IPS DF 4.7 (cell line): ENCODE measurements around the gene THSD4.
"Not testable (repeated sequence)": the region's sequence is repeated elsewhere in the genome, so short reads cannot be mapped to it uniquely, and the experiment has no call there.

Experiments used
- DNase-seq: peaks from one replicate; pipeline ENCODE4 v3.0.0-alpha.2; 2013; ENCODE audit warnings: low spot score; ENCODE audit errors: extremely low read depth

The THSD4 gene

DNA sequence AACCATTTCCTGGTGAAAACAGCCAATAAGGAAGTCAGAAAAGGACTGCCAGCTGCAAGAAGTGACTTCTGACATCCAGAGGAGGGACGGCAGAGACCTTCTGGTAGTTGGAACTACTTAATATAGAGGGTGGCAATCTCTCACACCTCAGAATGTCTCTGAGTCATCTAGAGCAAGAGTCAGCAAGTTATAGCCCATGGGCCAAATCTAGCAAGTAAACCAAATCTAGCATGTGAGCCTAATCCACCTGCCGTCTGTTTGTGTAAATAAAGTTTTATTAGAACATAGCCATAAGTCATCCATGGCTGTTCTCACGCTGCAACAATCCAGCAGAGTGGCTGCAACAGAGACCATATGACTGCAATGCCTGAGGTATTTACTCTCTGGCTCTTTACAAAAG lies 534.6 kb downstream of the THSD4 start:
- no peak for DNase-seq

DNA sequence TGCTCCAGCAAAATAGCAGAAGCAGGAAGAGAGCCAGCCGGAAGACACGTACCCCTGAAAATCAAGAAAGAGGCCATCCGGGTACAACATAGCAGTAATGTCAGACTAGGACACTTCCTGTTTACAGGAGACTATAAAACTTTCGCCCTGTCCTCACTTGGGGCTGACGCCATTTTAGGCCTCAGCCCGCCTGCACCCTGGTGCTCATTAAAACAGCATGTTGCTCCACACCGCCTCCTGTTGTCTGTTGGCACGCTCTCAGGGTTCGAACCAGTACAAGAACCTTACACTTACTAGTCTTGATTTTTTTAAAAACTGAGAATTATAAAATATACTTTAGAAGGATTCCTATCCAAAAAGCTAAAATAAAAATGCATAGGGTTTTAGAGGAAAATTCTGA lies 535.3 kb downstream of the THSD4 start:
- DNase-seq: no peak

DNA sequence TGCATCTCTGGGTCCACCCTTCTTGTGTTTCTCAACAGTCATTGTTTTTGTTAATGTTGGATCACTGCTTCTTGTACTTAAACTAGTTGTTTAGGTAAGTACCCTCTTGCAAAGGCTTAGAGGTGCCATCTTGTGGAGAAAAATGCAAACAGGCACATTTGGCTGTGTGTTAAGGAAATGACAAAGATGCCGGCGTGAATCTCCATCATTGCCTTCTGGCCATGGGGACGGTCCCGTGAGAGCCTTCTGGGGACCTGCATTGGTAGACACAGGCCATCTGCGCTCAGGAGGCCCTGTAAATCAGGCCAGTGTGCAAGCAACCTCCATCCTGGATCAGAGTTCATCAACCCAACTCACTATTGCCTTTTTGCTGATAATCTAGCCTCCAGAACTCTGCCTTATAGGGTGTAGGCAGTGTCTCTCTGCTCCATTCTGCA lies 536.5 kb downstream of the THSD4 start:
- peak; percentile 71 for DNase-seq

DNA sequence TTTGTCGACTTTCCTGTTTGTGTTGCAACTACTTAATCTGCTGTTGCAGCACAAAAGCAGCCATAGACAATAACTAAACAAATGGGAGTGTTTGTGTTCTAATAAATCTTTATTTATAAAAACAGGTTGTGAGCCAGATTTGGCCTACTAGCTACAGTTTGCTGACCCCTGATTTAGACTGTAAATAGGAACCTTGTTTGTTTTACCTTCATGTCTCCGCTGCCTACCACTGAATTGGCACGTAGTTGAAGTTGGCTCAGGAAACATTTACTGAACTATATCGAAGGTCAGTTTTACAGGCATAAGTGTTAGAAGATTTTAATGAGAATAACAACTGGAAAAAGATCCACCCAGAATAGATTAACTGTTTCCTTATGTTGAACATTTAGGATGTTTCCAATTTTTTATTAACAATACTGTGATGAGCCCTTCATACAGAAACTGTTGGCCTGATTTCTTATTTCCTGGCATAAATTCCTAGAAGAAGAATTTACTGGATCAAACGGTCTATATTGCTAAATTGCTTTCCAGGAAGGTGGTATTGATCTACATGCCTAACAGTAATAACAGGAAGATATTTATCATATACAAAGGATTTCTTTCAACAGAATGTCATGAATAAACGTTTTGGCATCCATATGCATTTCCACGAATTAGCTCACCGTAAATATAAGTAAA lies 538.9 kb downstream of the THSD4 start:
- DNase-seq: no peak

DNA sequence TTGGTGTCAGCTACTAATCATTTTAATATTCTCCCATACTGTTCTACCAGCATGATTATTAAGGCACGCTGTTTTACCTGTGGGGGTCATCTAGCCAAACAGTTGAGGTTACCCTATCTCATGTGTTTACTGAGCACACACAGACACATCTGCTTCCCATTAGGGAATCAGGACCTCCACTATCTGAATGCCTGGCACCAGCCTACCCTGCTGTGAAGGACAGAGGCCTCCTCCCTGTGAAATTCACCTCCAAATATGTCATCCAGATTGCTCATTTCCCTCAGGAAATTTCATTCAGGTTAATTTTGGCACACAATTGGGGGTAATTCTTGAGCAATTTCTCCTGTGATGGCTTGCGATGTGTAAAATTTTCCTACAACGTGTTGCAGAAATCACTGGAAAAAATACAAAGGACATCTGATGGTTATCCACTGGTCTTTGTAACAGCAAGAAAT lies 539.5 kb downstream of the THSD4 start:
- no peak for DNase-seq

DNA sequence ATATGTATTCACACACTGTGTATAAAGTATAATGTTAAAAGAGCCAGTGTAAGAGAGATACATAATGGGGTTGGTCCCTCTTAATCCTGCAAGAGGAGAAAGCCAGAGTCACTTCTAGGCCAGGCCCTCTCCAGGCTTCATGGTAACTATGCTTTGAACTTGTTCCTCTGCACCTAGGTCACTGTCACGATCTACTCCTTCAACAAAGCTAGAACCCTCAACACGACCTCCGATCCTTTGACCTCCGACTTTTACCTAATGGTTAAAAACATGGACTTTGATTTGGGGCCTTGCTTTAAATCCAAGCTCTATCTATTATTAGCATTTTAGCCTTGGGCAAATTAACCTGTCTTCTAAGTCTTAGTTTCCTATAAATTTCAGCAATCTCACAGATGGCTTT lies 541.2 kb downstream of the THSD4 start:
- DNase-seq: no peak

DNA sequence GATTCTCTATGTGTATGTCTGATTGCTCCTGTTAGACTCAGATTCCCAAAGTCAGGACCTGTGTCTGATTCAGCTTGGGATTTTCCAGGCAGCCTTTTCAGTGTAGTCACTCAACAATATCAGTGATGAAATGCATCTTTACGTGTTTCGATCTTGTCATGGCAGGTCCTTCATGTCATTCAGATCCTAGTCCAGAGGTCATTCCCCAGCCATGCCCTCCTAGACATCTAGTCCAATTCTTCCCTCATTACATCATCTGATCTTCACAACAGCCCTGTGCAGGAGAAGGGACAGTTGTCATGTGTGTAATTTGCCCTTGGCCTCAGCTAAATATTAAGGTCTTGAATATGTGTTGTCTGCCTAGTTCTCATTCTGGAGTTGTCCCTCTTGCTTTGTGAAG lies 541.9 kb downstream of the THSD4 start:
- no peak for DNase-seq

DNA sequence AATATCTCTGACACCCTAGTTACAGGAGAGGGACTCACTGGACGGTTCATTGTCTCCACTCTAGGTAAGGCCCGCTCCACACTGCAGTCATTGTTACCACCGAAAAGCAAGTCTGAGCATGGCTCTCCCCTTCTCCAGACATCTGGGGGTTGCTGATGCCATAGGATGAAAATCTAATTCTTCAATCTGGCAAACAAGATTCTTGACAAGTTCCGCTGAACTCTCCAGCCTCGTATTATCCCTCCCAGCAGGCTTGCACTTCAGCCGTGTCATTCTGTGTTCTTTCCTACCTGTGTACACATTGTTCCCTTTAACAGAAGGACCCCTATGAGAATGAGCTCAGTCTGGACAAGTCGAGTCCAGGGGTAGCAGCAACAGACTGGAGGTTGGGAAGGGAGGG lies 542.8 kb downstream of the THSD4 start:
- no peak for DNase-seq

DNA sequence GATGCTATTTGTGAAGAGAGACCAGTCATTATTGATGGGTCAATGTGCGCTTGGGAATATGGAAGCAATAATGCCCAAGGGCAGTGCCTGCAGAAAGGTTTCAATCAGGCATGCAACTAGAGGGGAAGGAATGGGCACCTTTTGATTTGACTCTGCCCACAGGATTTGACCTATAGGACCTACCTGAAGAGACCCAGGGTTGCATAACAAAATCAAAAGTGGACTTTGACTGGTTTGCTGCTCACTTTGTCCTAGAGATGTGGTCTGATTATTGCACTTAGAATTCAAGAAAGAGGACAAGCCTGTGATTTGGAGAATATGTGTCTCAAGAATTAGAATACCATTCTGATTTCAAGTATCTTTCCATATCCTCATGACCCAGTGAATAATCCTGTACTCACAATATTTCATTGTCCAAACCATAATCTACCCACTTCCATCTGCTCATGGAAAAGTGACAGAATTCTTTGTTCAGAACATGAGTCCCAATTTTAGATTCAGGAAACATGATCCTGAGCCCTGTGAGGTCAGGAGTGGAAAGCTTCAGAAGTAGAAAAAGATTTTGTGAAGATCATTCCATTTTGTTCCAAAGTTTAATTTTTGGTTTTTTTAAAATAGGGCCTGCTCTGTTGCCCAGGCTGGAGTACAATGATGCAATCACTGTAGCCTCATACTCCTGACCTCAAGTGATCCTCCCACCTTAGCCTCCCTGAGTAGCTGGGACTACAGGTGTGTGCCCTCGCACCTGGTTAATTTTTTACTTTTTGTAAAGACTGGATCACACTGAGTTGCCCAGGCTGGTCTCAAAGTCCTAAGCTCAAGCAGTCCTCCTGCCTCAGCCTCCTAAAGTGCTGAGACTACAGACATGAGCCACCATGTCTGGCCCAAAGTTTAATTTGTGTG lies 543.8 kb downstream of the THSD4 start:
- DNase-seq: no peak

DNA sequence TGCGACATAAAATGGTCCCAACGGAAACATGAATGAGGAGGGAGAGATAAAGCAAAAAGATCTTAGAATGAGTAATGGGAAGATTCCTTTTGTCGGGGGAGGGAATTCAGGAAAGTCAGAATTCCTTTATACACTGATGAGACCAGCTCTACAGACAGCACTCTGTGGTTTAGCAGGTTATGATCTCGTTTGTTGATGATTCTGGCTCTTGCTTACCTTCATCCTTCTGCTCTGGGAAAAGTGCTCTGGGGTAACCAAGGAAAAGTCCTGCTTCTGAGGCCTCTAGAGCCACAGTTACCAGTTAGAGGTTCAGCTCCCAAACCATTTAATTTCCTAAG lies 544.4 kb downstream of the THSD4 start:
- DNase-seq: no peak

DNA sequence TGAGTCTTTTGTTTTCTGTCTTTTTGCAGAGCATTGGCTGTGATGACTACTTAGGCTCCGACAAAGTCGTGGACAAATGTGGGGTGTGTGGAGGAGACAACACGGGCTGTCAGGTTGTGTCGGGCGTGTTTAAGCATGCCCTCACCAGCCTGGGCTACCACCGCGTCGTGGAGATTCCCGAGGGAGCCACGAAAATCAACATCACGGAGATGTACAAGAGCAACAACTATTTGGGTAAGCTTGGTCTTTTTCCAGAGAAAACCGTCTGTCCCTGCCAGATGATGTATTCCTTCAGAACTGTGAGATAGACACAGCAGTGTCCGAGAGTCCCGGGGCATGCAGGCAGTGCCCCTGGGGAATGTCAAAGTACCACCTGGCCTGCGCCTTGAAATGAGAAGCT lies 545.2 kb downstream of the THSD4 start:
- DNase-seq: no peak

DNA sequence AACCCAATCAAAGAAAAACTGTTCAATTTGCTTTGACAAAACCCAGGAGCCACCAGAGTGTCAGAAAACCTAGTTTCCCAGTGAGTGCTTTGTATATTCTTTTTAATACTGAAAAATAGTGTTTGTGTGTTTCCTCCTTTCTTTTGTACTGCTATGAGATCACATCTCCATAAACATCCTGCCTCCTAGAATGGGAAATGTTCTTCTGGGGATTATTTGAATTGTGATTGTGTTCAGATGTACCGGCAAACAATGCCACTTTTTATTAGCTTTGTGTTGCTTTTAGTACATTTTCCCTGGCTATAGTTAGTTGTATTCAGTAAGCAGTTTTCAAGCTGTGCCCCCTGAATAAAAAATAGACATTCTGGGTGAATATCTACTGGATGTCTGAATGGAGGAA lies 547.0 kb downstream of the THSD4 start:
- DNase-seq: no peak

DNA sequence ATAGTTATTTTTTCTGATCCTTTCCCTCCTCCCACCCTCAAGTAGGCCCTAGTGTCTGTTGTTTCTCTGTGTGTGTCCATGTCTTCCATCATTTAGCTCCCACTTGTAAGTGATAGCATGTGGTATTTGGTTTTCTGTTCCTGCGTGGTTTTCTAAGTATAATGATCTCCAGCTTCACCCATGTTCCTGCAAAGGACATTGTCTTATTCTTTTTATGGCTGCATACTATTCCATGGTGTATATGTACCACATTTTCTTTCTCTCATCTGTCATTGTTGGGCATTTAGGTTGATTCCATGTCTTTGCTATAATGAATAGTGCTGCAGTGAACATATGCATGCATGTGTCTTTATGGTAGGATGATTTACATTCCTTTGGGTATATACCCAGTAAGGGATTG lies 549.4 kb downstream of the THSD4 start:
- no peak for DNase-seq

DNA sequence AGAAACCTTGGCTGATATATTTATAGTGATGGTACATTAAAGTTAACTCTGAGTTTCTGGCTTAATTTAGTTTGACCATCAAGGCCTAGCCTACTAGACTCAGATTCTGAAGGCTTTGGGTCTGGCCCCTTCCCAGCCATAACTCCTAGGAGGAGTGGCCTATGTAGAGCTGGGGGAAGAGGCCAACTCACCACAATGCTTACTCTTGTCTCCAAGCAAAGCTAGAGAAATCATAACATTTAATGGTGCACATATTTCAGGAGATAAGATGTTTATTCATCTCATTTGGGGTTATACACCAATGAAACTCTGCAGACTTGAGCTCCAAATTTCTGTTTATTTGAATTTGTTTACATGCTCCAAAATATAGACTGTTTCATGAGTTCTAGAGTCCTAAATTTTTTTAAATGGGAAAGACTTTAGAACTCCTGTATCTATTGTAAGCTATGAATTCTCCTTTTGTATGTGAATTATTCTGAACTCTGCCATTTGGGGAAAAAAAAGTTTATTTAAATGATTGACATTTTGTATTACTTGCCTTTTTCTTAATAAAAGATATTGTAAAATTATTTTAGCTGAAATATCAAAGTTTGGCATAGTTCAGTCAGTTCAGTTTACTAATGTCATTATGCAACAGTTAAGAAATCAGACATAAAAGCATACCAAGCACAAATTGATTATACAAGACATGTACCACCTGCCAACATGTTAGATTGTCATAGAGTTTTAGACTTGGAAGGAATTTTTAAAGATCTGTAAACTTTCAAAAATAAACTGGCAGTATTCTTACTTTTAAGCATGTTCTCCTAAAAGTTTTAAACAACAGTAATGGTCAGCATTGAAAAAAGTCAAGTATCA lies 551.7 kb downstream of the THSD4 start:
- no peak for DNase-seq

DNA sequence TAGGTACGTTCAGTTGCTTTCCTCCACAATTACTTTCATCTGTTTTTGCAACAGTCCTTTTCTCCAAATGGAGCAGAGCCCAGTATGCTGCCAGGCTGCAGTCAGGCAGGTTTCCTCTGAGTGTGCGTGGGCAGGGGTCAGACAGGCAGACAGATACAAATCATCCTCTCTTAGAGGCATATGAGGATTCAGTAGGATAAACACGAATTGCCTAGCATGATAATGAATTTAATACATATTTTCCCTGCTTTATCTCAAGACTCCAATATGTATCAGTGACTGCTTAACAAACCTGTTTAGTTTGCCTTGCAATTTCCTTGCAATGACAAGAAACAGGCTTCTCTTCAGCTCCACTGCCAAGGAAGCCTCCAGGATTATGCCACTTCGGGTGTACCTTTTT lies 554.4 kb downstream of the THSD4 start:
- no peak for DNase-seq

DNA sequence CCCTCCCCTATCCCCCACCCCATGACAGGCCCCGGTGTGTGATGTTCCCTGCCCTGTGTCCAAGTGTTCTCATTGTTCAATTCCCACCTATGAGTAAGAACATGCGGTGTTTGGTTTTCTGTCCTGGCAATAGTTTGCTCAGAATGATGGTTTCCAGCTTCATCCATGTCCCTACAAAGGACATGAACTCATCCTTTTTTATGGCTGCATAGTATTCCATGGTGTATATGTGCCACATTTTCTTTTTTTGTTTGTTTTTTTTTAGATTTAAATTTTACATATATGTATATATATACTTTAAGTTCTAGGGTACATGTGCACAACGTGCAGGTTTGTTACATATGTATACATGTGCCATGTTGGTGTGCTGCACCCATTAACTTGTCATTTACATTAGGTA lies 555.0 kb downstream of the THSD4 start:
- DNase-seq: not testable (repeated sequence)

DNA sequence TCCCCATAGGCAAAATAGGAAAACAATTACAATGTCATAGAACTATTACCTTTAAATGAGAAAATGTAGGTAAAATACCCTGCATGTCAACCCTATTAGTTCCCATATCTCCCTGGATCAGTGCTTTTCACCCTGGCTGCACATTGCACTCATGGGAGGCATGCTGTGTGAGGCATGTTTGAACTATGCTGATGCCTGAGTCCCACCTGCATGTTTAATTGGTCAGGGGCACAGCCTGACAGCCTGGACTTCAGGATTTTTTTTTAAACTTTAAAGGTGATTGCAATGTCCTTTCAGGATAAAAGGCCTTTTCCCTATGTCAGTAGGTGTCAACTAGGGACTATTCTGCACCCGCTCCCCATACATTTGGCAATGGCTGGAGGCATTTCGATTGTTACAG lies 559.1 kb downstream of the THSD4 start:
- no peak for DNase-seq

DNA sequence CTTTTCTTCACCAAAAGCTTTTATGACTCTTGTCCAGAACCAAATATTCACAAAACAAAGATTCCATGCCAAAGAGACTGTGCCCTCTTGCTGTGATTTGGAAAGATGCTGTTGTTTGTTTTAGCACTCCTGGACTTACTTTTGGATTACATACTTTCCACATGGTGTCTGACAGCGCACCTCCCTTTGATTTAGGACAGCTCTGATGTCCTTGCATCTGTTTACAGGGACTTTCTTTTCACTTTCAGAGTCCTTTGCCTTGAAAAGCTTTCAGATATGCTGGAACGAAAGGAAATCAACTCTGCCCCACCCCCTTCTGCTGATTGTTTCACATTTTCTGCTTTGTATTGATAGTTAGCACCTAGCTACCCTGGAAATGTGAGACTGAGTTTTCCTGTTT lies 562.1 kb downstream of the THSD4 start:
- DNase-seq: no peak

DNA sequence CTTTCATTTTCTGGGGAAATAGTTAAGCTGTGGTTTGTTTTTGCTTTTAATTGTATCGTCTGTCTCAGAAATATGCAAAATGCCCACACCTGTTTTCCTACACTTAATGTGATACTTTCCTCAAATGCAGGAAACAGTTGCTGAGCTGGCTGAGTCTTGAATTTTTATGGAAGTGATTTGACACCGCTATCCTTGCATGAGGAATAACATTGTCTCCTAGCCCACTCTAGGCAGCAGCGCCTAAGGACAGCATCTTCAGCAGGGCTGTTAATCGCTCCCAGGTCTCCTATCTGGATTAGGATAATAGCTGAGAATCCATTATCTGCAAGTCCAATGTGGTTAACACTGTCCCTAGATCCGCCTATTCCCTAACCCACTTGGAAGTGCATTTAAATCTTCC lies 562.5 kb downstream of the THSD4 start:
- no peak for DNase-seq

DNA sequence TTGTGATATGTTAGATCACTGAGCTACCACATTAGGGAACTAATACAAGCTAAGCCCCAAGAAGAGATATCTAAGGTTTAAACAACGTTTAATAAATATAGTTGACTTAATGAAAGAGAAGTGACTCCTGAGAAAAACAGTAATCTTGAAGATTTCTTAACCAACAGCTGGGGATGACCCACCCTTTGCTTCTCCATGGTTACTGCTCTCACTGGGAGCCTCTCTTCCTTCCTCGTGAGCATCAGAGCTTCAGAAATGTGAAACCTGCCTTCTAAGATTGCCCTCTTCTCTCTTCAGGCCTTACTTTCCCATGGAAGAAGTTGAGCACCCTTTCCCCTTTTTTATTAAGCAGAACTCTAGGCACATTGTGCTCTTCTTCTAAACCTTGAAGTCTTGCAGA lies 562.9 kb downstream of the THSD4 start:
- DNase-seq: no peak

DNA sequence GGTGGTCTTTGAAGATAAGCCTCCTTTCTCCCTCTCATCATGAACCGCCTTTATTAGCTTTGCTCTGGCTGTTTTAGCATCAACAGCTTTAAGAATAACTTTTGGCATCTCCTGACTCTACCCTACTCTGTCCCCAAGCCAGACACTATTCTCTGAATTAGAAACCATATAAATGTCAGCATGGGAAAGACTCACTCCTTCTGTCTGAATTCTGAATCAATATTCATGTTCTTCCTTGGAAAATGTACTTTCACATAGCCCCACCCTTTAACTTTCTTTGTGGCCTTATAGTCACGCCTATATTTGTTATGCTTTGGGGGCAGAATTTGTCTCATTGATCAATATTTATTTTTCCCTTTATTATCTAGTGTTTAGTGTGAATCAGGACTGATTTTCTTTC lies 563.3 kb downstream of the THSD4 start:
- DNase-seq: no peak

DNA sequence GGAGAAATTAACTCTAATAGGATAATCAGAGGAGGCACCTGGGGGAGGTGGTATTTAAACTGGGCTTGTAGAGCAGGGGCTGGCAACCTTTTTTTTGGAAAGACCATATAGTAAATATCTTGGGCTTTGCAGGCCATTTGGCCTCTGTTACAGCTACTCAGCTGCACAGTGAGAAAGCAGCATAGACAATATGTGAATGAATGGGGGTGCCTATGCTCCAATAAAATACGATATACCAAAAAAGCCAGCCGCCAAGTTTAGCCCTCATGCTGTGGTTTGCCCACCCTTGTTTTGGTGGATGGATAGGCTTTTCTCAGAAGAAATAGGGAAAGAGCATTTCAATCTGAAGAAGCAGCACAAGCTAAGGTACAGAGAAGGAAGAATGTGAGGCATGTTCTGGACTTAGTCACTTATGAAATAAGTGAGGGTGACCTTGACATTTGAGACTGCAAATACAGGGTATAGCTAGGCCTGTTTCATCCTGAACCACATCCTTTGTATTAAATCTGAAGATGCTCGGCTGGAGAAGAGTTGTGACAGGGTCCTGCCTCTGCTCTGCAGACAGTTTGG lies 564.0 kb downstream of the THSD4 start:
- no peak for DNase-seq
